Naive thymus-derived CD4-positive, alpha-beta T cell (primary cell): ENCODE data around the gene MRPS9. TPM values are rescaled to one million over a fixed set of nuclear protein-coding genes. Genes with fewer than 3 reads are reported as not detected.

Experiments used
- ATAC-seq: fragments of 150-1000 bp; cut with Tn5 transposase; 2 replicates; pipeline ENCODE4 v1.10.0; 2021; ENCODE audit warnings: mild to moderate bottlenecking, moderate library complexity
- CTCF ChIA-PET: fragments of 350-600 bp; sonication (Branson Sonifier 250); formaldehyde crosslinking; loops from one replicate; lab custom pipeline; 2021; ENCODE audit warnings: antibody characterized with exemption; lab: Charles Lee
- POLR2A ChIA-PET: fragments of 350-600 bp; sonication (Branson Sonifier 250); formaldehyde crosslinking; loops from one replicate; lab custom pipeline; 2021; ENCODE audit warnings: antibody characterized with exemption, inconsistent platforms; lab: Charles Lee
- DNase-seq, 9 donors: peaks; one replicate each; pipeline versions ENCODE4 v3.0.0 to v3.0.0-alpha.2; 2020 to 2022; ENCODE audit warnings: mixed read lengths in 1 of 9
- H3K27ac ChIP-seq: one replicate; pipeline ENCODE4 v1.7.0; 2013; ENCODE audit warnings: mild to moderate bottlenecking, low read depth, low read length, moderate library complexity
- H3K27me3 ChIP-seq, 2 donors: one replicate each; pipeline ENCODE4 v1.7.0; 2013; ENCODE audit warnings: low read length in 2 of 2, mild to moderate bottlenecking in 2 of 2, moderate library complexity in 2 of 2; ENCODE audit not compliant: control insufficient read depth in 2 of 2, insufficient read depth in 2 of 2
- H3K36me3 ChIP-seq, 3 experiments: 1 replicate in 2 of 3; 2 replicates in 1 of 3; pipeline ENCODE4 v1.7.0; 2013; ENCODE audit warnings: low read length in 3 of 3, mild to moderate bottlenecking in 3 of 3, moderate library complexity in 1 of 3; ENCODE audit not compliant: insufficient read depth in 3 of 3, control insufficient read depth in 2 of 3
- H3K4me1 ChIP-seq, 2 donors: one replicate each; pipeline ENCODE4 v1.7.0; 2013; ENCODE audit warnings: low read length in 2 of 2, mild to moderate bottlenecking in 2 of 2, moderate library complexity in 1 of 2; ENCODE audit not compliant: control insufficient read depth in 2 of 2, insufficient read depth in 2 of 2
- H3K4me3 ChIP-seq: 2 replicates; pipeline ENCODE4 v1.7.0; 2013; ENCODE audit warnings: mild to moderate bottlenecking, low read length
- H3K9me3 ChIP-seq, 3 experiments: 1 replicate in 2 of 3; 2 replicates in 1 of 3; pipeline ENCODE4 v1.7.0; 2013; ENCODE audit warnings: low read length in 3 of 3; ENCODE audit not compliant: control insufficient read depth in 2 of 3
- H3K27ac Mint-ChIP-seq, 9 donors: one replicate each; pipeline ENCODE4 v1.8.0; 2020 to 2022; ENCODE audit warnings: mixed read lengths in 9 of 9, mild to moderate bottlenecking in 8 of 9, moderate library complexity in 5 of 9, inconsistent platforms in 2 of 9
- H3K27me3 Mint-ChIP-seq, 5 donors: one replicate each; pipeline ENCODE4 v1.8.0; 2021 to 2022; ENCODE audit warnings: mixed read lengths in 5 of 5, mild to moderate bottlenecking in 1 of 5
- H3K36me3 Mint-ChIP-seq, 5 donors: one replicate each; pipeline ENCODE4 v1.8.0; 2020 to 2022; ENCODE audit warnings: mixed read lengths in 5 of 5, mild to moderate bottlenecking in 3 of 5, inconsistent platforms in 1 of 5
- H3K4me1 Mint-ChIP-seq, 7 donors: one replicate each; pipeline ENCODE4 v1.8.0; 2020 to 2022; ENCODE audit warnings: mixed read lengths in 7 of 7, mild to moderate bottlenecking in 3 of 7, inconsistent platforms in 1 of 7
- H3K4me3 Mint-ChIP-seq, 10 donors: one replicate each; pipeline ENCODE4 v1.8.0; 2020 to 2022; ENCODE audit warnings: mild to moderate bottlenecking in 10 of 10, mixed read lengths in 10 of 10, moderate library complexity in 6 of 10, inconsistent platforms in 2 of 10
- H3K9me3 Mint-ChIP-seq, 11 donors: one replicate each; pipeline ENCODE4 v1.8.0; 2020 to 2022; ENCODE audit warnings: mixed read lengths in 11 of 11, mild to moderate bottlenecking in 4 of 11, inconsistent platforms in 1 of 11, moderate library complexity in 1 of 11
- intact Hi-C, 2 donors: fragments of 100-400 bp; cut with micrococcal nuclease; formaldehyde crosslinking; loops; one replicate each; pipeline ENCODE4 v1.15.1; 2023
- polyA plus RNA-seq, 2 donors: library from polyadenylated mRNA; unstranded; fragments of 300-500 nt; fragmentation: Illumina TruSeq; gene quantifications; one replicate each; pipeline ENCODE4 v1.2.3, GENCODE V29; 2021
- total RNA-seq, 6 experiments: library from RNA in 5 of 6; stranded (reverse) in 5 of 6; gene quantifications; 1 replicate in 5 of 6; 2 replicates in 1 of 6; pipeline ENCODE4 v1.2.3 and lab custom pipeline; 2021 to 2026

The MRPS9 gene
- total and polyA plus RNA-seq, 7 experiments from 2014 or later: 12.5 to 40.3 (median 22.2) TPM

- H3K4me1 ChIP-seq: no peaks in the 10 kb centered on the region
- H3K9me3 ChIP-seq: no peaks in the 10 kb centered on the region
- no peak overlapping the region for H3K27ac ChIP-seq
- Mint-ChIP-seq H3K36me3 (peaks cover 0 to 4% (median 0%) of the 10 kb centered on the region in 5 donors), H3K27ac (peak overlapping the region in 1 of 9 donors; percentile 11), H3K4me1 (peaks cover 0 to 11% (median 10%) of the 10 kb centered on the region in 7 donors), H3K27me3 (peaks cover 38 to 70% (median 63%) of the 10 kb centered on the region in 5 donors), H3K4me3 (peak overlapping the region; percentile 72 to 88 (median 84)), H3K9me3 (peaks cover 0 to 1% (median 0%) of the 10 kb centered on the region in 11 donors)
- ChIA-PET CTCF (no interaction called here), POLR2A (no interaction called here)
- no peaks in the 10 kb centered on the region for H3K36me3 ChIP-seq
- no peak overlapping the region for H3K4me3 ChIP-seq
- peaks cover 0 to 5% of the 10 kb centered on the region in 2 donors for H3K27me3 ChIP-seq
- DNase-seq (no peak), ATAC-seq (peak; percentile 19)
- intact Hi-C loops: loop anchor here in 1 of 2 donors (5.0 kb wide), 1 partner anchor 107 kb away; the partner anchor contains the start of gene MRPS9
These were observed 106.5 kb downstream of the MRPS9 start for GRCh38 chr2:105144152-105144940.

GRCh38 chr2:105144941-105145300 lies 107.1 kb downstream of the MRPS9 start:
- Histone ChIP-seq H3K36me3 (no peaks in the 10 kb centered on the region), H3K4me3 (no peak overlapping the region), H3K4me1 (no peaks in the 10 kb centered on the region), H3K27me3 (peaks cover 0 to 5% of the 10 kb centered on the region in 2 donors), H3K9me3 (no peaks in the 10 kb centered on the region), H3K27ac (no peak overlapping the region)
- ChIA-PET CTCF (no interaction called here), POLR2A (no interaction called here)
- peak overlapping the region; percentile 72 to 88 (median 84) for H3K4me3 Mint-ChIP-seq
- H3K36me3 Mint-ChIP-seq: peaks cover 0 to 4% (median 0%) of the 10 kb centered on the region in 5 donors
- ATAC-seq (no peak), DNase-seq (no peak)
- H3K27me3 Mint-ChIP-seq: peaks cover 34 to 71% (median 63%) of the 10 kb centered on the region in 5 donors
- H3K27ac Mint-ChIP-seq: peak overlapping the region in 1 of 9 donors; percentile 11
- H3K9me3 Mint-ChIP-seq: peaks cover 0 to 1% (median 0%) of the 10 kb centered on the region in 11 donors
- peaks cover 0 to 11% (median 10%) of the 10 kb centered on the region in 7 donors for H3K4me1 Mint-ChIP-seq
- intact Hi-C loops: loop anchor here in 1 of 2 donors (5.0 kb wide), 1 partner anchor 108 kb away; the partner anchor contains the start of gene MRPS9

GRCh38 chr2:105149272-105149671 lies 111.4 kb downstream of the MRPS9 start:
- Mint-ChIP-seq H3K36me3 (peaks cover 0 to 4% (median 0%) of the 10 kb centered on the region in 5 donors), H3K27me3 (peaks cover 31 to 66% (median 57%) of the 10 kb centered on the region in 5 donors), H3K9me3 (peaks cover 0 to 5% (median 0%) of the 10 kb centered on the region in 11 donors), H3K27ac (no peak overlapping the region), H3K4me1 (peaks cover 0 to 8% (median 7%) of the 10 kb centered on the region in 7 donors), H3K4me3 (no peak overlapping the region)
- ATAC-seq (no peak), DNase-seq (no peak)
- Histone ChIP-seq H3K27me3 (peaks cover 0 to 5% of the 10 kb centered on the region in 2 donors), H3K36me3 (no peaks in the 10 kb centered on the region), H3K27ac (no peak overlapping the region), H3K9me3 (no peaks in the 10 kb centered on the region), H3K4me3 (no peak overlapping the region), H3K4me1 (no peaks in the 10 kb centered on the region)
- ChIA-PET POLR2A (no interaction called here), CTCF (no interaction called here)
- intact Hi-C loops: no loop called here

Other genes starting within 250 kb of the MRPS9 start
- gene POU3F3, start 184.0 kb upstream of the MRPS9 start, total RNA-seq: not detected
- not detected for gene POU3F3, start 184.0 kb upstream of the MRPS9 start, polyA plus RNA-seq
- not detected for gene GPR45, start 203.7 kb downstream of the MRPS9 start, total RNA-seq
- gene GPR45, start 203.7 kb downstream of the MRPS9 start, polyA plus RNA-seq: under 1 TPM in 1 of 2 donors, not detected in 1; 0.26 TPM